Loucy (cell line): ENCODE data around the gene GNA12.
"Not testable (repeated sequence)": the region's sequence is repeated elsewhere in the genome, so short reads cannot be mapped to it uniquely, and the experiment has no call there.

ENCODE experiments used
- EZH2phosphoT487 ChIP-seq: fragments of 200-600 bp; IDR thresholded peaks from 2 replicates; pipeline ENCODE4 v1.6.1; 2018; ENCODE audit warnings: antibody characterized with exemption, mild to moderate bottlenecking, moderate library complexity, borderline replicate concordance
- TF ChIP-seq, protein P1 (sequence below): fragments of 200-600 bp; sonication (generic); conservative IDR thresholded peaks from 2 replicates; pipeline ENCODE4 v1.5.1; 2014; ENCODE audit warnings: mild to moderate bottlenecking, antibody characterized with exemption, low read length

DNA sequence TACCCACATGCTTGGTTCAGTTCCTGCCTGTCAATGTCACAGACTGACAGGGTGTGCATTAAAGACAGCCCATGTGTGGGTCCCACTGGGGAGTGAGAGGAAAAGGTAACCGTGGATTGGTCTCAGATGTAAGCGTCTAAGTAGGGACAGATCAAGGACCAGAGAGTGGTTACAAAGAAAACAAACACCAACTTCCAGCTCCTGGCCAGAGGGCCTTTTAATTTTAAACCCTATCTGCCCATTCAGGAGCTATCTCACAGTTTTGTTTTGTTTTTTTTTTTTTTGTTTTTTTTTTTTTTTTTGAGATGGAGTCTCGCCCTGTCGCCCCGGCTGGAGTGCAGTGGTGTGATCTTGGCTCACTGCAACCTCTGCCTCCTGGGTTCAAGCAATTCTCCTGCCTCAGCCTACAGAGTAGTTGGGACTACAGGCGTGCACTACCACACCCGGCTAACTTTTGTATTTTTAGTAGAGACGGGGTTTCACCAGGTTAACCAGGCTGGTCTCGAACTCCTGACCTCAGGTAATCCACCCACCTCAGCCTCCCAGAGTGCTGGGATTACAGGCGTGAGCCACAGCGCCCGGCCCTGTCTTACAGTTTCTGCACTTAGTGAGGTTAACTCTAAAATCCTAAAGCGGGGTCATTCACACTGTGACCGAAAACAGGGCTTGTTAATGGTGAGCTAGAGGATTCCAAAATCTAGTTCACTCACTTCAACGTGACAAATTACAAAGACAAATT lies 106.9 kb downstream of the GNA12 start:
- TF ChIP-seq, protein P1, sequence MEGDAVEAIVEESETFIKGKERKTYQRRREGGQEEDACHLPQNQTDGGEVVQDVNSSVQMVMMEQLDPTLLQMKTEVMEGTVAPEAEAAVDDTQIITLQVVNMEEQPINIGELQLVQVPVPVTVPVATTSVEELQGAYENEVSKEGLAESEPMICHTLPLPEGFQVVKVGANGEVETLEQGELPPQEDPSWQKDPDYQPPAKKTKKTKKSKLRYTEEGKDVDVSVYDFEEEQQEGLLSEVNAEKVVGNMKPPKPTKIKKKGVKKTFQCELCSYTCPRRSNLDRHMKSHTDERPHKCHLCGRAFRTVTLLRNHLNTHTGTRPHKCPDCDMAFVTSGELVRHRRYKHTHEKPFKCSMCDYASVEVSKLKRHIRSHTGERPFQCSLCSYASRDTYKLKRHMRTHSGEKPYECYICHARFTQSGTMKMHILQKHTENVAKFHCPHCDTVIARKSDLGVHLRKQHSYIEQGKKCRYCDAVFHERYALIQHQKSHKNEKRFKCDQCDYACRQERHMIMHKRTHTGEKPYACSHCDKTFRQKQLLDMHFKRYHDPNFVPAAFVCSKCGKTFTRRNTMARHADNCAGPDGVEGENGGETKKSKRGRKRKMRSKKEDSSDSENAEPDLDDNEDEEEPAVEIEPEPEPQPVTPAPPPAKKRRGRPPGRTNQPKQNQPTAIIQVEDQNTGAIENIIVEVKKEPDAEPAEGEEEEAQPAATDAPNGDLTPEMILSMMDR, result not testable (repeated sequence)
- not testable (repeated sequence) for TF ChIP-seq EZH2phosphoT487
